ENCODE measurements around the gene SCN4A.

DNA sequence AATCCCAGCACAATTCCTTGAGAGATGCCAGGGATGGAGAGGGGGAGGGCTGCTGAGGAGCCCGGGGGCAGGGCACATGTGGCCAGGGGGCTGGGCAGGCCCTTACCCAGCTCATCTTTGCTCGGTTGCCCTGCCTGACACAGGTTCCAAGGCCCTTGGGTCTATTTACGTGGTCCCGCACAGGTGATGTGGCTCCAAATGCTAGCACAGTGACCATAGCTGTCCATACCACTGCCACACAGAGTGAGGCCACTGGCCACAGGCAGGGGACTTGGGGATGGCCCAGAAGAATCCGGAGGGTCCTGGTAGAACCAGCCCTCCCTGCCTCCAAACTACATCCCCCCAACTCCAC is 15.4 kb upstream of the SCN4A start:
- no peak for TF ChIP-seq EZH2 (IDR thresholded peaks at IDR 0.05; ENCODE audit: borderline replicate concordance, low read length)
- TF ChIP-seq, protein P1, sequence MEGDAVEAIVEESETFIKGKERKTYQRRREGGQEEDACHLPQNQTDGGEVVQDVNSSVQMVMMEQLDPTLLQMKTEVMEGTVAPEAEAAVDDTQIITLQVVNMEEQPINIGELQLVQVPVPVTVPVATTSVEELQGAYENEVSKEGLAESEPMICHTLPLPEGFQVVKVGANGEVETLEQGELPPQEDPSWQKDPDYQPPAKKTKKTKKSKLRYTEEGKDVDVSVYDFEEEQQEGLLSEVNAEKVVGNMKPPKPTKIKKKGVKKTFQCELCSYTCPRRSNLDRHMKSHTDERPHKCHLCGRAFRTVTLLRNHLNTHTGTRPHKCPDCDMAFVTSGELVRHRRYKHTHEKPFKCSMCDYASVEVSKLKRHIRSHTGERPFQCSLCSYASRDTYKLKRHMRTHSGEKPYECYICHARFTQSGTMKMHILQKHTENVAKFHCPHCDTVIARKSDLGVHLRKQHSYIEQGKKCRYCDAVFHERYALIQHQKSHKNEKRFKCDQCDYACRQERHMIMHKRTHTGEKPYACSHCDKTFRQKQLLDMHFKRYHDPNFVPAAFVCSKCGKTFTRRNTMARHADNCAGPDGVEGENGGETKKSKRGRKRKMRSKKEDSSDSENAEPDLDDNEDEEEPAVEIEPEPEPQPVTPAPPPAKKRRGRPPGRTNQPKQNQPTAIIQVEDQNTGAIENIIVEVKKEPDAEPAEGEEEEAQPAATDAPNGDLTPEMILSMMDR (conservative IDR thresholded peaks at IDR 0.05 in 1 of 2, IDR thresholded peaks at IDR 0.05 in 1 of 2; ENCODE audit: extremely low read depth in 1 of 2, insufficient read depth in 1 of 2, low read depth in 1 of 2, low read length in 2 of 2): no peak
